Stimulated activated CD4-positive, alpha-beta T cell treated with anti-CD3 and anti-CD28 coated beads, Interleukin-1b, Interleukin-23, amount 100 ng/mL, for 1 hour (primary cell): ENCODE results near the gene CSN3.
"Not testable (repeated sequence)": the region's sequence is repeated elsewhere in the genome, so short reads cannot be mapped to it uniquely, and the experiment has no call there.

Experiments
- DNase-seq, 2 donors: peaks; one replicate each; pipeline ENCODE4 v3.0.0-alpha.2; 2020; ENCODE audit warnings: low read depth in 2 of 2

The CSN3 gene, protein sequence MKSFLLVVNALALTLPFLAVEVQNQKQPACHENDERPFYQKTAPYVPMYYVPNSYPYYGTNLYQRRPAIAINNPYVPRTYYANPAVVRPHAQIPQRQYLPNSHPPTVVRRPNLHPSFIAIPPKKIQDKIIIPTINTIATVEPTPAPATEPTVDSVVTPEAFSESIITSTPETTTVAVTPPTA

GRCh38 chr4:70242297-70242696 is at the start of gene CSN3:
TSS of gene CSN3 (plus strand) at chr4:70242597. CDS start at chr4:70244820, 2,223 bp downstream.
- DNase-seq: not testable (repeated sequence)

- DNase-seq: no peak
Measured at GRCh38 chr4:70192895-70193294, 49.5 kb upstream of the CSN3 start.

DNA sequence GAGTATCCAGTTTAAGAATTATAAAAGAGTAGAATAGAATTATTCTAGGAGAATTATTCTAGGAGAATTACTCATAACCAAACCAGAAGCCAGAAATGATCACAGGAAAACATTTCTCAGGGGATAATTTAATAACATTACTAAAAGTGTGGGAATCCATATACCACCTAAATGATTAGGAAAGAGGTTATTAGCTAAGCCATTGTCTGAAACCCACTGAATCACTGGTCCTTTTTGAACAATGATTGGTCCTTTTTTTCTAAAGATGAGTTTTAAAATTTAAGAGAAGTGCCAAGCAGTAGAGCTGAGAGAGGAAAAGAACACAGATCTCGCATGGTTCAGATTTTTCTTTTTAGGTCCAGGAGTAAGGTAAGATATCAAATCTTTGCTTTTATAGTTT is 47.0 kb upstream of the CSN3 start, which contains the start of gene ODAM:
ODAM (plus strand) TSS at position 301 of the 400 bp plus-strand sequence. CDS start 819 bp downstream, outside the sequence.
- DNase-seq: no peak

DNA sequence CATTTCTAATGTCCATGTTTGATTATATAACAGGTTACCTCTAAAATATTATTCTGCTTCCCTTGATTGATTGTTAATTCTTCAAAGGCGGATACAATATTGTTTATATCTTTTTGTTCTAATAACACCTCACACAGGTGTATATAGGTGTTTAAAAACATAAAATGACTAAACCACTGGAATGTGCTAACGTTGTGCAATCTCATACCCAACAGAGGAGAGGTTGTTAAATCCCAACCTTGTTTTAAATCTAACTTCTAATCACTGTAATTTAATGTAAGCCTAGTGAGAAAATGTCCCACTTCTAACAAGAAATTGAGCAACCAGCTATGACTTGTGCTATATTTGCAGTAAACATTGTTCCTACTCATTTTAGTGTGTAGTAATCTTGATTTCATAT is 45.5 kb upstream of the CSN3 start:
- no peak for DNase-seq

GRCh38 chr4:70197842-70198241 is 44.6 kb upstream of the CSN3 start:
- no peak for DNase-seq

DNA sequence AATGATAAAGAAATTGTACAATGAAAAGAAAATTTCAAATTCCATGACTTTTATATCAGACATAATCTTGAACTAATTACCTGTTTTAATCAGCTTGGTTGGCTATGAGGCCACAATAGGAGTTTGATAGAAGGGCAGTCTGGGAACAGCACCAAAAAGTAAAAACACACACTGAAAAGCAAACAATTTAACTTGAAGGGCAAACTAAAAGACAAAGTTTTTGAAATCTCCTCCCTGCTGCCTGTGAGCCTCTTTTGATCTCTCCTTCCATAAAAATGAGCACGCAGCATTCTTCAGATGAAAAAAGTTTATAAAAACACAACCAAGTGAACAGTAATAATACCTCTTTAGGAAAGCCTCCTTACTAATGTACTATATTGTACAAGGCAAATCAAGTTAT is 38.8 kb upstream of the CSN3 start:
- no peak for DNase-seq

- DNase-seq: not testable (repeated sequence)
Measured at GRCh38 chr4:70212752-70213151, 29.6 kb upstream of the CSN3 start.

- DNase-seq: not testable (repeated sequence)
Measured at GRCh38 chr4:70216109-70216508, 26.3 kb upstream of the CSN3 start.

- not testable (repeated sequence) for DNase-seq
Measured at GRCh38 chr4:70216550-70216949, 25.8 kb upstream of the CSN3 start.

GRCh38 chr4:70221389-70221788 is 21.0 kb upstream of the CSN3 start:
- DNase-seq: not testable (repeated sequence)

- not testable (repeated sequence) for DNase-seq
Measured at GRCh38 chr4:70221818-70222217, 20.6 kb upstream of the CSN3 start.

GRCh38 chr4:70225824-70226223 is 16.6 kb upstream of the CSN3 start, which contains the start of gene FDCSP:
TSS of gene FDCSP (plus strand) at chr4:70226124. CDS start at chr4:70231195, 5,071 bp downstream.
- DNase-seq: no peak

- no peak for DNase-seq
Measured at GRCh38 chr4:70236125-70236524, 6.3 kb upstream of the CSN3 start.

DNA sequence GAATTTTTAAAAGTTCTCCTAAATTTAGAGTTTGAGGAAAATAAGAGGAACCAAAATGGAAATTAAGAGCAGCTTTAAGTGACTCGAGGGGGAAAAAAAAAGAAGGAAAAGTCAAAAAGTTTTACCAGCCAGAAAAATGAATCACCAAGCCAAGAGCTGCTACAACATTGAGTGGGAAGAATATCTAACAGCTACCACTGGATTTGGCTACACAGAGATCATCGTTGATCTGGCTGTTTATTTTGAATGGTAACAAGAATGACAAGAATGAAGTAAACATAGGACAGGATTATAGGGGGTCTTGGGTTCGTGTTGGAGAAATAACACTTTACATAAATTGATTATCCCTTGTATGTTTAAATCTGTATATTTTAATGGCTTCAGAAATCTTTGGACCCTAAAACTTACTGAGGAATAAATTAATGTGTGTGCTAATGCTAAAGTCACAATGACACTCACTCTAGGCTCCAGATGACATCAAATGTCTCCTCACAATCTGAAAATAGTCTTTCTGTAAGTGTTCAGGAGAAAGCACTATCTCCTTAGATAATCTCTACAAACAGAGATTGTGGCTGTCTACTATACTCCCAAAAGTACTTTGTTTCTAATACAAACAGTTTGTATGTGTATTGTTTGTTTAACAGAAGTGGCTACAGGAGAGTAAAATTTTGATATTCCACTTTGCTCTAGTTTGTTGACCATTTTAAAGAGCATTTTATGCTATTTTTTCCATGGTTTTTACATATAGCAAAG is 3.1 kb upstream of the CSN3 start:
- no peak for DNase-seq

GRCh38 chr4:70239884-70240591 is 2.4 kb upstream of the CSN3 start:
- DNase-seq: no peak

DNA sequence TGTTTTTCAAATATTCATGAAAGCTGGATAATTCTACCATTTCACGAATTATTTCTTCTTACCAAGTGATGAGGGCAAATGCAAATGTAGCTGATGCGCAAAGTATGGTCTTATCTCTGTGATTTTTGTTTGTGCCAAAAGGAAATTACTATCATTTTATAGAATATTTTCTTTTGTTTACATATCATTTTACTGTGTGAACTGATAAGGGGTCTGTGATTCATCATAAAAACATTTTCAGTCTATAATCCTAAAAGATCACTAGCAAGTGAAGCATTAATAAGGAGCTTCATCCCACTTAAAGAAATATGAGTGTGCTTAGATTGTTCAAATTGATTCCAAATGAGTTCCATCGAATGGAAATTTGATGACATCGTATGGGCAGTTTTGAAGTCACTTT is 694 bp downstream of the CSN3 start:
- DNase-seq: no peak

DNA sequence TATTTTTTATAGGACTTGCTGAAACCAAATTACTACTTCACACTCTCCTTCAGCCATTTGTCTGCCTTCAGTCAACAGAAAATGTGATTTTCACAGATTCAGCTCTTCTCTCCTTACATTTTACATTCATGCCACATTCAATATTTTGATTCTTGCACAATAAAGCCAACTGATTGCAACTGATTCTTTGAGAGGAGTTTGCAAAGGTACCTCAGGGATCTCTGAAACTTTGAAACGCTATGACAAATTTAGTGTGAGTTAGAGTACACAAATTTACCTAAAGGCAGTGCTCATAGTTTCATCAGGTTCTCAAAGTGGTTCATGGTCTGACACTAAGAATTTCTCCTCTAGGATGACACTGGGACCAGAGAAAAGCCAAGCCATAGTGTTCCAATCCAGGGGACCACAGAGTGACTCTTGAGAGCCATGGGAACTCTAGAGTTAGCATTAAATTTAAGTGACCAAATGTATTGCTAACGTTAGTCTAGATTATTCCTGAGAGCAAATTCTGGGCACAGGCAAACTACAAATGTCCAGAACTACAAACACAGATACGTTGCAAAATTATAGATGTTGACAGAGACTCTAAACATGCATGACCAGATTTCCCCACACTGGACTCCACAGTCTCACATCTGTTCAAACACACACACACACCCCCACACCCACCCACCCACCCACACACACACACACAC is 9.0 kb downstream of the CSN3 start:
- DNase-seq: no peak

DNA sequence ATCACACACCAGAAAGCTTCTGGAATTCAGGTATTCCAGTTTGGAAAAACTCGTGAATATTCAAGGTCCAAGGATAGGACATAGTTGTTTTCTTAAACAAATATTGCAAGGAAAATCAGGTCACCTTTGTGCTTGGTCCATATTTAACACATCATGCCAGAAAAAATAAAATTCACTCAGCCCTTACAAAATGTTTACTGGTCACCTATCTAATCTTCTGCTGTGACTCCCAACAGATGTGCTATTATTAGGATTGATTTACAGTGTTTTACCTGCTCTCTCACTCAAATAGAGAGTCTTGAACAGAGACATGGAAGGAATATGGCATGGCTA is 9.5 kb downstream of the CSN3 start:
- no peak for DNase-seq

DNA sequence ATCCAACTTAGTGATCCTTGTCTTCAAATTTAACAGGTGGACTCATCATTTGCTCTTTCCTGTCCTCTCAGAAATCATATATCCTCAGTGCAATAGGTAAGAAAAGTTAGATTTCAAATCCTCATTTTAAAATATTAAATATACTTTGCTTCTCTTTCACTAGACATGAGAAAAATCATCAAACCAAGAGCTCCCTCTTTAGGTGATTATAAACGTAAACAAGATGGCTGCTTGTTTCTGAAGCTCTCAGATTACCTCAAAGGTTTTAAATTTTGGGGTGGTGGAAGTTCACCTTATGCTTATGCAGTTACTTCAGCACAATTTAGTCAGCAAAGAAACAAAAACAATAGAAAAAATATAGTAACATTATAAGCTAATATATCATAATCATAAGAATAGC is 27.3 kb downstream of the CSN3 start:
- no peak for DNase-seq

DNA sequence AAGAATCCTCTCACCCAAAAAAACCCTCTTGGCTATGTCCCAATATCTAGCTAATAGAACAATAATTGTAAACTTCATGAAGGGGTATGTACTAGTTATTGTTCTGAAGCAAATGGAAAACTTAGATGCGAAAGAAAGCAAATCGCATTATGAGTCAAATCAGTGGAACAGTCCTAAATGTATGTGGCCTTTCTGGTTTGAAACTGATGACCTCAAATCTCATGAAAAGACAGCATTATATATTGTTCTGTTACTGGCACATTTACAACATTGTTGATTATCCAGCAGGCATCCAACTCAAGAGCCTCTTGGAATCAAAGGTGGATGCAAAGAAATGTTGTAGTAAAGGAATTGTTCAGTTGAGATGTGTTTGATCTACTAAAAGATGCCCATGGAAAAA is 34.7 kb downstream of the CSN3 start:
- DNase-seq: no peak

DNA sequence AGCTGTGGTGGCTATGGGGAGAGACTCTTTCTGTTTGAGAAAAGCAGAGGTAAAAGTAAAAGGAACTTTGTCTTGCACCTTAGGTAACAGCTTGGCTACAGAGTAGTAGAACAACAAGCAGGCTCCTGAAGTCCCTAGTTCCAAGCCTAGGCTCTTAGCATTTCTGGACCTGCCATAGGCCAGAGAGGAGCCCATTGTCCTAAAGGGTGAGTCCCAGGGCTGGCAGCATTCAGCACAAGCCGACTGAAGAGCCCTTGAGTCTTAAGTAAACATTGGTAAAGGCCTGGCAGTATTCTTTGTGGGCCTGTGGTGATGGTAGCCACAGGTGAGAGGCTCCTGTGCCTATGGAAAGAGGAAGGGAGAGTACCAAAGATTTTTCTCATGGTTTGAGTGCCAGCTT is 38.2 kb downstream of the CSN3 start:
- DNase-seq: no peak

DNA sequence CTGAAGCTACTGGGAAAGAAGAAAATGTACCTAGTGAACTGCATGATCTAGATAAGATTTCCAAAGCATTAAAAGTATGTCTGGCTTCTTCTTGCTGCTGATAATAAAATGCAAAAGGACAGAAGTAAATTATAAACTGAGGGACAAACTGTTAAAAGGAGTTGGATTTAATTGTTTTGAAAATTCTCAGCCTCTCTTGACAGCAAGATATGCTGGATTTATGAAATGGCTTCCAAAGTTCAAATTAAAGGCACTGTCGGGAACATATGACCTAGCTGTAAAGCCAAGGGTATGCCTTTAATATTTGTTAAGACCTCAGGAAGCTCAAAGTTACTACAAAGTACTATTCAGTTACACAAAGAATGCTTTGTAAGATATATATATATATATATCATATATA is 46.3 kb downstream of the CSN3 start:
- DNase-seq: no peak
